Bronchial epithelial cell (primary cell): ENCODE measurements around the gene ZNF365. TPM values are rescaled to one million over a fixed set of nuclear protein-coding genes. Genes with fewer than 3 reads are reported as not detected.

Experiments
- DNase-seq: peaks from one replicate; pipeline ENCODE4 v3.0.0-alpha.2; 2010; ENCODE audit warnings: low read depth
- FAIRE-seq: peaks from 2 replicates; lab custom pipeline; 2011; peaks lifted over from hg19 to GRCh38; lab: Jason Lieb, UNC
- H3K27me3 ChIP-seq: 2 replicates; pipeline ENCODE4 v1.5.1; 2011; ENCODE audit warnings: low read length; ENCODE audit not compliant: control insufficient read depth, insufficient read depth
- H3K36me3 ChIP-seq: 2 replicates; pipeline ENCODE4 v1.5.1; 2011; ENCODE audit warnings: low read length; ENCODE audit not compliant: control insufficient read depth, insufficient read depth
- H3K4me3 ChIP-seq: 2 replicates; pipeline ENCODE4 v1.5.1; 2011; ENCODE audit warnings: mild to moderate bottlenecking, low read depth, low read length, control low read depth
- CTCF ChIP-seq: IDR thresholded peaks from 2 replicates; pipeline ENCODE4 v1.5.1; 2011; ENCODE audit warnings: mild to moderate bottlenecking, moderate library complexity, low read length, control low read depth, inconsistent platforms; ENCODE audit not compliant: insufficient read depth, severe bottlenecking
- total RNA-seq: library from RNA; depleted of rRNA; stranded (reverse); fragments of >200 nt; gene quantifications from 2 replicates; pipeline ENCODE4 v1.2.1, GENCODE V29; 2014

Gene ZNF365
- total RNA-seq, 1 donor from 2014 or later, result 1.3 TPM

GRCh38 chr10:62386356-62387320 is 12.5 kb downstream of the ZNF365 start:
- TF ChIP-seq CTCF, result no peak
- FAIRE-seq (no peak), DNase-seq (peak; percentile 71)
- no peaks in the 10 kb centered on the region for H3K36me3 ChIP-seq
- H3K27me3 ChIP-seq, result no peaks in the 10 kb centered on the region
- no peak overlapping the region for H3K4me3 ChIP-seq

- FAIRE-seq, result no peak
- no peak overlapping the region for H3K4me3 ChIP-seq
Measured at GRCh38 chr10:62388328-62388727, 14.2 kb downstream of the ZNF365 start.

GRCh38 chr10:62390497-62391176 is 16.5 kb downstream of the ZNF365 start:
- TF ChIP-seq CTCF, result no peak
- Histone ChIP-seq H3K4me3 (no peak overlapping the region), H3K27me3 (no peaks in the 10 kb centered on the region), H3K36me3 (no peaks in the 10 kb centered on the region)
- FAIRE-seq, result no peak
- DNase-seq, result peak; percentile 68

More at GRCh38 chr10:62388328-62388727, 14.2 kb downstream of the ZNF365 start:
- no peak for TF ChIP-seq CTCF
- H3K27me3 ChIP-seq, result no peaks in the 10 kb centered on the region
- no peak for DNase-seq
- no peaks in the 10 kb centered on the region for H3K36me3 ChIP-seq

GRCh38 chr10:62393237-62393636 is 19.1 kb downstream of the ZNF365 start:
- H3K4me3 ChIP-seq, result no peak overlapping the region
- no peak for FAIRE-seq
- DNase-seq, result no peak
- TF ChIP-seq CTCF, result no peak
- H3K36me3 ChIP-seq, result no peaks in the 10 kb centered on the region
- H3K27me3 ChIP-seq, result no peaks in the 10 kb centered on the region

GRCh38 chr10:62394556-62395018 is 20.4 kb downstream of the ZNF365 start:
- no peaks in the 10 kb centered on the region for H3K36me3 ChIP-seq
- no peak for TF ChIP-seq CTCF
- no peak overlapping the region for H3K4me3 ChIP-seq
- peak; percentile 14 for DNase-seq
- no peak for FAIRE-seq
- H3K27me3 ChIP-seq, result no peaks in the 10 kb centered on the region
